Measurements from ENCODE around the gene MPDU1. TPM values are rescaled to one million over a fixed set of nuclear protein-coding genes. Genes with fewer than 3 reads are reported as not detected.

The MPDU1 gene
- total RNA-seq, 1 experiment from 2014 or later = 73.1 TPM

DNA sequence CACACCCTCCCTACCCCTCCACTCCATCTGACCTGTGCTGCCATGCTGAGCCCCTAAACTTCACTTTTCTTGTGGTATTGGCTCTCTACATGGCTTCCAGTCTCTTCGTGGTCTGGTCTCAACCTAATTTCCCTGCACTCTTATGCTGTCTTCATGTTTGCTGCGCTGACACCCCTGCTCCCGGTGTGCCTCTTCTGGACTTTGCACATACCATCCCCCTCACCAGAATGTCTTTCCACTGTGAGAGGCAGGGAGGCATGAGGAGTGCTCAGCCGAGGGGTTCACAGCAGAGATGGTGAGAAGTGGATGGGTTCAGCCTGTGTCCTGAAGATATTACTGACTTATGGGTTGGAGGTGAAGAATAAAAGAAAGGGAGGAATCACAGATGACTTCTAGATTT, 32.3 kb upstream of the MPDU1 start:
- DNase-seq = no peak
- Mint-ChIP-seq H3K36me3 (ENCODE audit: insufficient read depth in 1 of 3, low read depth in 3 of 3) (no peaks in the 10 kb centered on the region), H3K4me3 (no peak overlapping the region), H3K4me1 (peaks cover 10 to 19% of the 10 kb centered on the region in 2 experiments), H3K9me3 (0 out of 5 replicates have a peak, but pooled peaks cover 0 to 2% of the 10 kb centered on the region in 2 experiments), H3K27me3 (ENCODE audit: low read depth) (peaks cover 26% of the 10 kb centered on the region), H3K27ac (no peak overlapping the region)
- Histone ChIP-seq H3K9ac (ENCODE audit: extremely low read depth, insufficient read length, low read length) (no peak overlapping the region), H3K14ac (ENCODE audit: insufficient read depth, low read length) (no peak overlapping the region), H2BK15ac (ENCODE audit: low read depth, low read length) (no peak overlapping the region), H3K27ac (ENCODE audit: insufficient read length, low read depth, low read length) (no peak overlapping the region), H2AK5ac (ENCODE audit: insufficient read length, low read length) (no peak overlapping the region), H3K4me2 (ENCODE audit: insufficient read depth, insufficient read length, low read length) (no peak overlapping the region), H3K23ac (ENCODE audit: insufficient read length, low read depth, low read length) (no peak overlapping the region), H3K4me1 (ENCODE audit: insufficient read depth, low read length) (peaks cover 2% of the 10 kb centered on the region; the same call in 1 of the 2 replicates), H2BK20ac (ENCODE audit: low read depth, low read length, poor library complexity, severe bottlenecking) (no peak overlapping the region), H2AFZ (ENCODE audit: low read length) (no peak overlapping the region), H3K27me3 (ENCODE audit: insufficient read depth, low read length) (no peaks in the 10 kb centered on the region), H3K56ac (ENCODE audit: insufficient read length, low read depth, low read length) (no peak overlapping the region), H3K4ac (ENCODE audit: low read depth, low read length) (no peak overlapping the region), H3K9me3 (ENCODE audit: control insufficient read depth, low read depth, low read length) (no peaks in the 10 kb centered on the region), H3K79me2 (ENCODE audit: insufficient read depth, low read length) (no peaks in the 10 kb centered on the region), H3T11ph (ENCODE audit: low read length) (no peak overlapping the region), H2BK120ac (ENCODE audit: low read depth, low read length, poor library complexity, severe bottlenecking) (no peak overlapping the region), H3K23me2 (ENCODE audit: insufficient read length, low read depth, low read length, poor library complexity, severe bottlenecking) (peaks cover 6% of the 10 kb centered on the region), H2BK5ac (ENCODE audit: insufficient read length, low read length) (no peak overlapping the region), H4K5ac (ENCODE audit: insufficient read length, low read depth, low read length) (no peak overlapping the region), H4K8ac (replicated peaks; ENCODE audit: insufficient read length, low read depth, low read length) (no peak overlapping the region), H3K18ac (ENCODE audit: insufficient read length, low read depth, low read length) (no peak overlapping the region), H2BK12ac (ENCODE audit: insufficient read length, low read depth, low read length) (no peak overlapping the region), H4K91ac (ENCODE audit: insufficient read length, low read depth, low read length) (no peak overlapping the region), H4K20me1 (ENCODE audit: control insufficient read depth, insufficient read depth, insufficient read length) (no peaks in the 10 kb centered on the region), H3K79me1 (ENCODE audit: insufficient read depth, low read depth, low read length, poor library complexity, severe bottlenecking) (no peaks in the 10 kb centered on the region)
- WGBS (ENCODE audit: extremely low coverage, insufficient read length, low lambda C conversion rate) = no CpG with 5 or more reads among the region's 4 CpGs
- TF ChIP-seq, protein P1, sequence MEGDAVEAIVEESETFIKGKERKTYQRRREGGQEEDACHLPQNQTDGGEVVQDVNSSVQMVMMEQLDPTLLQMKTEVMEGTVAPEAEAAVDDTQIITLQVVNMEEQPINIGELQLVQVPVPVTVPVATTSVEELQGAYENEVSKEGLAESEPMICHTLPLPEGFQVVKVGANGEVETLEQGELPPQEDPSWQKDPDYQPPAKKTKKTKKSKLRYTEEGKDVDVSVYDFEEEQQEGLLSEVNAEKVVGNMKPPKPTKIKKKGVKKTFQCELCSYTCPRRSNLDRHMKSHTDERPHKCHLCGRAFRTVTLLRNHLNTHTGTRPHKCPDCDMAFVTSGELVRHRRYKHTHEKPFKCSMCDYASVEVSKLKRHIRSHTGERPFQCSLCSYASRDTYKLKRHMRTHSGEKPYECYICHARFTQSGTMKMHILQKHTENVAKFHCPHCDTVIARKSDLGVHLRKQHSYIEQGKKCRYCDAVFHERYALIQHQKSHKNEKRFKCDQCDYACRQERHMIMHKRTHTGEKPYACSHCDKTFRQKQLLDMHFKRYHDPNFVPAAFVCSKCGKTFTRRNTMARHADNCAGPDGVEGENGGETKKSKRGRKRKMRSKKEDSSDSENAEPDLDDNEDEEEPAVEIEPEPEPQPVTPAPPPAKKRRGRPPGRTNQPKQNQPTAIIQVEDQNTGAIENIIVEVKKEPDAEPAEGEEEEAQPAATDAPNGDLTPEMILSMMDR (conservative IDR thresholded peaks at IDR 0.05) = no peak
